ENCODE data around the gene TGM3.

TGM3 gene

DNA sequence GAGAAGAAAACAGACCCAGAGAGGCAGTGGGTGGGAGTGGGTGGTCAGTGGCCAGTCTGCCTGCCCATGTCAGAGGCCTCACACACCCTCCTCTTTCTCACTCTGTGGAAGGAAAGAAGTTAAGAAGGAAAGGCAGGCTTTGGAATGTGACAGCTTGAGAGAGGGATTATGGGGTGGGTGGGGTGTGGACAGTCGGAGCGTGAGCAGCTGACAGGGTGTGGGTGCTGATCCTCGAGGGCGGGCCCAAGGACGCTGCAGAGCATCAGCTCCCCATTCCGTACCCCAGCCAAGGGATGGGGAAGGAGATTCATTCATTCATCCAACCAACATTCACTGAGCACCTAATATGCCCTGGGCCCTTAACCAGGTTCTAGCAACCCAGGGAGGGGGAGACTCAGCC is 89.7 kb downstream of the TGM3 start:
- no peak for DNase-seq

- peak; percentile 86 for DNase-seq
Measured at GRCh38 chr20:2386516-2387179, 90.8 kb downstream of the TGM3 start.

DNA sequence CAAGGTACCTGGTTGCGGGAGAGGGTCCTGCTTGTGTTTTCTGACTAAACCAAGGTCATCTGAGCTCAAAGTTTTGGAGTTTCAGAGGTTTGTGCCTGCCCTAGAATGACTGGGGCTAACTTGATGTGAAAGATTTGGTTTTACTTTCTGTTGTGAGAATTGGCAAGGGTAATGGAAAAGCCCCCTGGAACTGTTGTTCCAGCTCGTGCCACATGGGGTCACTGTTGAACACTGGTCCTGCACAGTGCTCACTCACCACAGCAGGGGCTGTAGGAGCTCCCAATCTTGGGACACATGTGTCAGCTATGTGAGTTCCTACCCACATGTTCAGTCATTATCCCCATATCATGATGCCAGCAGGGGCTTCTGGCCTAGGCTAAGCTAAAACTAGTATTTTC is 91.4 kb downstream of the TGM3 start:
- DNase-seq: peak; percentile 53

DNA sequence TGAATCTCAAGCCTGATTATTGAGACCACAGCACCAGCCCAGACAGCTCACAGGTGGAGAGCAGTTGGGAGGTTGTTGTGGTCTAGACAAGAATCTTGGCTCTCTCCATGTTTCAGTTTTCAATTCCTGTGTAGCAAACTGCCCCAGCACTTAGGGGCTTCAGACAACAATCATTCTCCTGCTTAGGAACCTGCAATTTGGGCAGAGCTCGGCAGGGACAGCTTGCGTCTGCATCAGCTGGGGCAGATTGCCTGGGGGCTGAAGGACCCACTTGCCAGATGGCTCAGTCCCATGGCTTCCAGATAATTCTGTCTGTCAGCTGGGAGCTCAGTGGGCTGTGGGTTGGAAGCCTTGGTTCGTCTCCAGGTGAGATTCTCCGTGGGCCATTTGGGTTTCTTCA is 91.8 kb downstream of the TGM3 start:
- no peak for DNase-seq

Data from fibroblast of skin of right biceps (primary cell).